ENCODE data around the gene U2SURP. TPM values are rescaled to one million over a fixed set of nuclear protein-coding genes. Genes with fewer than 3 reads are reported as not detected.

The U2SURP gene
- total RNA-seq, 1 experiment from 2014 or later: 125 TPM

GRCh38 chr3:143000528-143000927 is 842 bp upstream of the U2SURP start:
- Mint-ChIP-seq H3K27me3 (ENCODE audit: insufficient read depth, unreplicated experiment) (no peaks in the 10 kb centered on the region), H3K36me3 (ENCODE audit: insufficient read depth, unreplicated experiment) (peaks cover 9% of the 10 kb centered on the region), H3K27ac (ENCODE audit: unreplicated experiment) (peak overlapping the region; percentile 98), H3K9me3 (ENCODE audit: unreplicated experiment) (no peaks in the 10 kb centered on the region), H3K4me3 (ENCODE audit: unreplicated experiment) (peak overlapping the region; percentile 98), H3K4me1 (ENCODE audit: low read depth, unreplicated experiment) (peaks cover 18% of the 10 kb centered on the region)
- H3K4me1 ChIP-seq: peaks cover 9% of the 10 kb centered on the region; the same call in 1 of the 2 replicates
- no peaks in the 10 kb centered on the region for H3K27me3 ChIP-seq (replicated peaks; ENCODE audit: control insufficient read depth, insufficient read depth, low read length)
- peak; percentile 44 to 56 for DNase-seq
- intact Hi-C loops (cut with micrococcal nuclease; ENCODE audit: unreplicated experiment): no loop called here
- no peaks in the 10 kb centered on the region for H3K36me3 ChIP-seq (ENCODE audit: control insufficient read depth, insufficient read depth, low read length)
- H3K4me3 ChIP-seq (ENCODE audit: low read depth, low read length): peak overlapping the region; percentile 96
- no peak for TF ChIP-seq CTCF (IDR thresholded peaks at IDR 0.05; ENCODE audit: insufficient read depth in 1 of 2, low read depth in 1 of 2, low read length in 1 of 2, severe bottlenecking in 1 of 2, unreplicated experiment in 1 of 2)
- BruUV-seq (replicated peaks): no TSS peak
- ChIA-PET CTCF (interaction anchor here (1.0 to 1.3 kb wide), 2 partner anchors 16 to 172 kb away, joined by 3 to 6 read pairs; no protein-coding TSS in a partner anchor), POLR2A (interaction anchor here (0.6 to 0.9 kb wide), 6 partner anchors 10 to 1133 kb away, joined by 3 to 11 read pairs (median 6); partner anchors contain the start of gene PCOLCE2)
- H3K9me3 ChIP-seq: no peaks in the 10 kb centered on the region

- peak overlapping the region; percentile 98 for H3K27ac Mint-ChIP-seq (ENCODE audit: unreplicated experiment)
- H3K9me3 Mint-ChIP-seq (ENCODE audit: unreplicated experiment): no peaks in the 10 kb centered on the region
- peaks cover 9% of the 10 kb centered on the region for H3K36me3 Mint-ChIP-seq (ENCODE audit: insufficient read depth, unreplicated experiment)
- peak overlapping the region; percentile 98 for H3K4me3 Mint-ChIP-seq (ENCODE audit: unreplicated experiment)
- no peaks in the 10 kb centered on the region for H3K36me3 ChIP-seq (ENCODE audit: control insufficient read depth, insufficient read depth, low read length)
- ChIA-PET POLR2A (interaction anchor here (0.6 to 0.9 kb wide), 7 partner anchors 10 to 1132 kb away, joined by 3 to 11 read pairs (median 6); partner anchors contain the start of gene PCOLCE2), CTCF (interaction anchor here (1.0 to 1.3 kb wide), 2 partner anchors 15 to 172 kb away, joined by 3 to 6 read pairs; no protein-coding TSS in a partner anchor)
- intact Hi-C loops (cut with micrococcal nuclease; ENCODE audit: unreplicated experiment): loop anchor here (1.0 kb wide), 1 partner anchor 35 kb away; no protein-coding TSS in a partner anchor
- TF ChIP-seq CTCF (IDR thresholded peaks at IDR 0.05; ENCODE audit: insufficient read depth in 1 of 2, low read depth in 1 of 2, low read length in 1 of 2, severe bottlenecking in 1 of 2, unreplicated experiment in 1 of 2): no peak
- TSS peak; percentile 98 for BruUV-seq (replicated peaks)
- no peaks in the 10 kb centered on the region for H3K27me3 Mint-ChIP-seq (ENCODE audit: insufficient read depth, unreplicated experiment)
- peaks cover 18% of the 10 kb centered on the region for H3K4me1 Mint-ChIP-seq (ENCODE audit: low read depth, unreplicated experiment)
- H3K9me3 ChIP-seq: no peaks in the 10 kb centered on the region
- DNase-seq: no peak
- H3K4me3 ChIP-seq (ENCODE audit: low read depth, low read length): peak overlapping the region; percentile 96
- H3K4me1 ChIP-seq: peaks cover 9% of the 10 kb centered on the region; the same call in 1 of the 2 replicates
- no peaks in the 10 kb centered on the region for H3K27me3 ChIP-seq (replicated peaks; ENCODE audit: control insufficient read depth, insufficient read depth, low read length)
Measured at GRCh38 chr3:143001034-143001368, 369 bp upstream of the U2SURP start.

GRCh38 chr3:143002083-143002712 is 828 bp downstream of the U2SURP start:
- Histone ChIP-seq H3K27me3 (replicated peaks; ENCODE audit: control insufficient read depth, insufficient read depth, low read length) (no peaks in the 10 kb centered on the region), H3K36me3 (ENCODE audit: control insufficient read depth, insufficient read depth, low read length) (no peaks in the 10 kb centered on the region), H3K9me3 (no peaks in the 10 kb centered on the region), H3K4me3 (ENCODE audit: low read depth, low read length) (peak overlapping the region; percentile 96), H3K4me1 (peaks cover 9% of the 10 kb centered on the region; the same call in 1 of the 2 replicates)
- Mint-ChIP-seq H3K27me3 (ENCODE audit: insufficient read depth, unreplicated experiment) (no peaks in the 10 kb centered on the region), H3K27ac (ENCODE audit: unreplicated experiment) (peak overlapping the region; percentile 98), H3K9me3 (ENCODE audit: unreplicated experiment) (no peaks in the 10 kb centered on the region), H3K4me1 (ENCODE audit: low read depth, unreplicated experiment) (peaks cover 18% of the 10 kb centered on the region), H3K36me3 (ENCODE audit: insufficient read depth, unreplicated experiment) (peaks cover 9% of the 10 kb centered on the region), H3K4me3 (ENCODE audit: unreplicated experiment) (peak overlapping the region; percentile 98)
- BruUV-seq (replicated peaks): no TSS peak
- DNase-seq: peak; percentile 35 to 39
- ChIA-PET CTCF (interaction anchor here (1.0 kb wide), 1 partner anchor 10 kb away, joined by 5 read pairs; no protein-coding TSS in a partner anchor), POLR2A (interaction anchor here (1.2 kb wide), 1 partner anchor 34 kb away, joined by 4 read pairs; no protein-coding TSS in a partner anchor)
- intact Hi-C loops (cut with micrococcal nuclease; ENCODE audit: unreplicated experiment): no loop called here
- no peak for TF ChIP-seq CTCF (IDR thresholded peaks at IDR 0.05; ENCODE audit: insufficient read depth in 1 of 2, low read depth in 1 of 2, low read length in 1 of 2, severe bottlenecking in 1 of 2, unreplicated experiment in 1 of 2)

Data from Caco-2 (cell line).